Epithelial cell of proximal tubule (primary cell): ENCODE data around the gene ARFGAP2. TPM values are rescaled to one million over a fixed set of nuclear protein-coding genes. Genes with fewer than 3 reads are reported as not detected.

ENCODE experiments used
- DNase-seq: peaks from one replicate; pipeline ENCODE4 v3.0.0-alpha.2; 2011; ENCODE audit warnings: low read depth
- H3K4me3 ChIP-seq: 2 replicates; pipeline ENCODE4 v1.5.1; 2011; ENCODE audit warnings: low read depth, mild to moderate bottlenecking, low read length
- total RNA-seq: library from RNA; depleted of rRNA; stranded (reverse); fragments of >200 nt; gene quantifications from 2 replicates; pipeline ENCODE4 v1.2.3, GENCODE V29; 2015
- TF ChIP-seq, protein P1 (sequence below): conservative IDR thresholded peaks from 2 replicates; pipeline ENCODE4 v1.5.1; 2012; ENCODE audit warnings: low read depth, mild to moderate bottlenecking, low read length

ARFGAP2 gene
- total RNA-seq, 1 donor from 2014 or later, result 94.0 TPM

DNA sequence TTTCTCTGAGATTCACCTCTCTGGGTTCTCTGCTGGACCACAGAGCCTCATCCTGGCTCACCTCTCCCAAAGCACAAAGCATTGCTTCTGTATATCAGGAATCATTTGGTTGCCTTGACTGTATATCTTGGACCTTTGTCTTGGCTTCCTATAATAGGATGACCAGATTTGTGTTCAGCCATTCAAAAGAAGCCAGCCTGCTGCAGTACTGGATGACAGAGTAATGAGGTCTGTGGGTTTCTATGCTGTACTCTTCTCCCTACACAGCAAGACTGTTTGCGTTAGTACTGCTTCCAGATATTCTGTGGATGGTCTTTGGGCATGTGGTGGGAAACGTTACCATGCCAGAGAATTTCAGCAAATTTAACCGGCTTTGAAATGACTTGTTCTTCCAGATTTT lies 39.8 kb downstream of the ARFGAP2 start:
- H3K4me3 ChIP-seq, result no peak overlapping the region
- no peak for DNase-seq
- TF ChIP-seq, protein P1, sequence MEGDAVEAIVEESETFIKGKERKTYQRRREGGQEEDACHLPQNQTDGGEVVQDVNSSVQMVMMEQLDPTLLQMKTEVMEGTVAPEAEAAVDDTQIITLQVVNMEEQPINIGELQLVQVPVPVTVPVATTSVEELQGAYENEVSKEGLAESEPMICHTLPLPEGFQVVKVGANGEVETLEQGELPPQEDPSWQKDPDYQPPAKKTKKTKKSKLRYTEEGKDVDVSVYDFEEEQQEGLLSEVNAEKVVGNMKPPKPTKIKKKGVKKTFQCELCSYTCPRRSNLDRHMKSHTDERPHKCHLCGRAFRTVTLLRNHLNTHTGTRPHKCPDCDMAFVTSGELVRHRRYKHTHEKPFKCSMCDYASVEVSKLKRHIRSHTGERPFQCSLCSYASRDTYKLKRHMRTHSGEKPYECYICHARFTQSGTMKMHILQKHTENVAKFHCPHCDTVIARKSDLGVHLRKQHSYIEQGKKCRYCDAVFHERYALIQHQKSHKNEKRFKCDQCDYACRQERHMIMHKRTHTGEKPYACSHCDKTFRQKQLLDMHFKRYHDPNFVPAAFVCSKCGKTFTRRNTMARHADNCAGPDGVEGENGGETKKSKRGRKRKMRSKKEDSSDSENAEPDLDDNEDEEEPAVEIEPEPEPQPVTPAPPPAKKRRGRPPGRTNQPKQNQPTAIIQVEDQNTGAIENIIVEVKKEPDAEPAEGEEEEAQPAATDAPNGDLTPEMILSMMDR, result no peak

DNA sequence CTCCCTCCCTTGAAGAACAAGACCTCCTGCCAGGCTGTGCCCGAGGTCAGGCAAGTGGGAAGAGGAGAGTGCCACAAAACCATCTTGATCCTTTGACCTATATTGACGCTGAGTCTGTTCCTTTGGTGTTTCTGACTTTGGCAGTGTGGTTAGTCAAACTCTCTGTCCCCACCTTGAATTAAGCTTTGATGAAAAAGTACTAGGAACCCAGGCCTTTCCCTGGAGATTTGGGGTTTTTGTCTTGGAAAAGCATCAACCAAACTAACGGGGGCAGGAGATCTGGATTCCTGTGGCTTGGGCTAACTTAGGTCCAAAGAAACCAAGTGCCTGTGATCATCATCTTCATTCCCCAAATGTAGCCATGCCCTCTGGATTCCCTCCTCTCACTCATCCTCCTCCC lies 40.4 kb downstream of the ARFGAP2 start:
- no peak for DNase-seq
- TF ChIP-seq, protein P1, result no peak
- no peak overlapping the region for H3K4me3 ChIP-seq

DNA sequence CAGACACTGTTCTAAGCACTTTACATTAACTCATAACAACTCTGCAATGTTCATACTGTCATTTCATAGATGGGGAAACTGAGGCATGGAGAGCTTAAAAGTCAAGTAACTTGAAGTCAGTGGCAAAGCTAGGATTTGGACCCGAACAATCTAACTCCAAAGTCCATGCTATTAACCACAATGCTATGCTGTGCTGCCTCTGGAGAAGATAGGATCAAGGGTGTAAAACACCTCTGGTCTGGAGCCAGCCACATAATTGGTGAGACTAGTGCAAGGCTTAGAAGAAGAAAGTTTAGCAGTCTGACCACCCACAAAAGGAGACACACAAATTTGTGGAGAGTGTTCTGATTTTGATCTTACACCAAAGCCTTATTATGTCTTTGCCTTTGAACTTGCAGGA lies 43.7 kb downstream of the ARFGAP2 start:
- H3K4me3 ChIP-seq, result no peak overlapping the region

DNA sequence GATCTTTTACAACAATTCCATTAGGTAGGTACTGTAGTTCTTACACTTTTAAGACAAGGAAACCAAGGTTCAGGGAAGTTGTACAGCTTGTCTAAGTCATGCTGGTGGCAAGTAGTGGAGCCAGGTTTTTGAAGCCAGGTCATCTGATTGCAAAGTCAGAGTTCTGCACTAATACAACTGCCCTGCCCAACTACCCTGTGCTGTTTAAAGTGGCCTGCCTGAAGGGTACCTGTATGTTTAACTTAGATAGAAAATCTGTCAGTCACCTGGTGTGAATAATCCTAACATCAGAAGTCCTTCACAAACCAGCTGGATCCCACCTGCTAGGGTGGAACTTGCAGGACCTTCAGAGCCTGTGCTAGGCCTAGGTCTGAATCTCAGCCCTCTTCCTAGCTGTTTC lies 44.2 kb downstream of the ARFGAP2 start:
- TF ChIP-seq, protein P1, result no peak
- H3K4me3 ChIP-seq, result no peak overlapping the region
- no peak for DNase-seq

More for the DNA sequence above, 43.7 kb downstream of the ARFGAP2 start:
- DNase-seq, result no peak
- TF ChIP-seq, protein P1, result no peak

DNA sequence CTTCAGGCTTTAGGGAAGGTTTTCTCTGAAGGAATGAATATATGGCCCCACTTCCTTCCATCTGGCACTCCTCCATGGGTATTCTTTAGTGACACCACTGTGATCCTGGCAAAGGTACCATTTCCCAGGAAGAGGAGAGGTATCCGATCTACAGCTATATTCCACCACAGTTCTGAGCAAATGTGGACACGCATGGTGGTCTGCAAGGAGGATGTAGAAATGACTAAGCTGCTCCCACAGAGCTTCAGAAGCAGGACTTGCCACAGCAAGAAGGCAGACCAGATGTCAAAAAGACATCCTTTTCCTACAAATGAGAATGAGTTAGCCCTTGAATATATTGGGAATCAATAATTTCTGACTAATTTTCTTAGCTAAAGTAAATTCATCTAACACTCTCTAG lies 45.5 kb downstream of the ARFGAP2 start:
- no peak overlapping the region for H3K4me3 ChIP-seq
- TF ChIP-seq, protein P1, result no peak
- no peak for DNase-seq

DNA sequence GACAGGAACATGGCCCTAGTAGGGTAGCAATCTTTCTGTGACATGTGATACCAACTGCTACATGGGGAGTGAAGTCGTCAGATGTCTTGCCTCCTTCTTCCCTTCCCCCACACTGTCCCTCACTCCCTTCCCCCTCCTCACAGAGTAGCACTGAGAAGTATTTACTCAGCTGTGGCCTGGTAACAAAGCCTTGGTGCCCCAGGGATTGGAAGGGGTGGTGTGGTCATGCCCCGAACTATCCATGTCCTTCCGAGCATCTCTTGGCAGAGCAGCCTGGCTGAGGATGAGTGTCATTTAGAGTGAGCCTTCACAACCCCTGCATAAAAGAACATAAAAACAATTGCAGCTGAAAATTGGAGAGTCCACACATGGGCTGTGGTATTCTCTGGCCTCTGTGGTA lies 46.1 kb downstream of the ARFGAP2 start:
- no peak overlapping the region for H3K4me3 ChIP-seq
- no peak for DNase-seq
- TF ChIP-seq, protein P1, result no peak

DNA sequence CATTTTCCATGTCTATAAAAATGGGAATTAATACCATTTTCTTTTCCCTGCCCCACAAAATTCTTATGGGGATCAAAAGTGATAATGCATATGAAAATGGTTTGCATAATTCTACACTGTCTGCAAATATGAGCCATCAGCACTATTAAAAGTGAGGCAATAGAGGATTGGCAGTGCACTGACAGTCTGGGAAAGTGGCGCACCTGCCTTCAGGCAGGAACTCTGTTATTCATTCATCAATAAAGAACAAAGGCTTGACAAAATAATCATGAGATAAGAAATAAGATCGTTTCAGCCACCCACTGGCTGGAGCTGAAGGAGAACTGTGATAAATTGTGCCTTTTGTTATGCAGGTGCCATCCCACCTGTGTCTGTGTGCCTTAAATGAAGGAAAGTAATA lies 49.5 kb downstream of the ARFGAP2 start:
- no peak for DNase-seq
- TF ChIP-seq, protein P1, result no peak
- H3K4me3 ChIP-seq, result no peak overlapping the region
